OCI-M1 (cell line): Measurements from ENCODE around the gene DMRTC2.

Source experiments
- DNase-seq: peaks from one replicate; lab custom pipeline; 2025; lab: John Stamatoyannopoulos, UW

DMRTC2 gene

GRCh38 chr19:41845001-41845050 lies at the start of gene DMRTC2:
DMRTC2 (plus strand) TSS chr19:41845042; CDS start chr19:41847429, 2,387 bp downstream.
- DNase-seq, result no peak

- no peak for DNase-seq
Observed at GRCh38 chr19:41796362-41796761, 48.5 kb upstream of the DMRTC2 start, which contains the start of gene CEACAM3. CEACAM3 (plus strand) TSS chr19:41796587; CDS start chr19:41796678, 91 bp downstream.

GRCh38 chr19:41796901-41797300 lies 47.9 kb upstream of the DMRTC2 start:
- DNase-seq, result no peak

- no peak for DNase-seq
Observed at GRCh38 chr19:41799444-41800000, 45.3 kb upstream of the DMRTC2 start.

- DNase-seq, result no peak
Observed at GRCh38 chr19:41801031-41801430, 43.8 kb upstream of the DMRTC2 start.

- peak; percentile 73 for DNase-seq
Observed at GRCh38 chr19:41801792-41802211, 43.0 kb upstream of the DMRTC2 start.

GRCh38 chr19:41802770-41803169 lies 42.1 kb upstream of the DMRTC2 start:
- DNase-seq, result no peak

GRCh38 chr19:41804336-41804735 lies 40.5 kb upstream of the DMRTC2 start:
- DNase-seq, result no peak

- DNase-seq, result no peak
Observed at GRCh38 chr19:41807176-41807575, 37.7 kb upstream of the DMRTC2 start.

GRCh38 chr19:41808663-41809566 lies 35.9 kb upstream of the DMRTC2 start:
- peak; percentile 5 for DNase-seq

GRCh38 chr19:41810301-41810700 lies 34.5 kb upstream of the DMRTC2 start:
- DNase-seq, result no peak

GRCh38 chr19:41811036-41811435 lies 33.8 kb upstream of the DMRTC2 start:
- DNase-seq, result peak; percentile 34

GRCh38 chr19:41811981-41812380 lies 32.9 kb upstream of the DMRTC2 start:
- no peak for DNase-seq

- DNase-seq, result no peak
Observed at GRCh38 chr19:41813911-41814310, 30.9 kb upstream of the DMRTC2 start.

GRCh38 chr19:41815301-41815700 lies 29.5 kb upstream of the DMRTC2 start:
- no peak for DNase-seq

GRCh38 chr19:41816761-41817160 lies 28.1 kb upstream of the DMRTC2 start:
- DNase-seq, result no peak

GRCh38 chr19:41821003-41821735 lies 23.7 kb upstream of the DMRTC2 start:
- DNase-seq, result peak; percentile 79

- DNase-seq, result no peak
Observed at GRCh38 chr19:41837981-41838708, 6.7 kb upstream of the DMRTC2 start.

GRCh38 chr19:41839211-41839610 lies 5.6 kb upstream of the DMRTC2 start:
- no peak for DNase-seq

- DNase-seq, result peak; percentile 38
Observed at GRCh38 chr19:41843371-41843770, 1.5 kb upstream of the DMRTC2 start.

GRCh38 chr19:41844601-41845000 lies 241 bp upstream of the DMRTC2 start, which contains the start of gene LYPD4:
LYPD4 (minus strand) TSS chr19:41844683; CDS start chr19:41839285, 5,398 bp downstream.
- no peak for DNase-seq

GRCh38 chr19:41845051-41845590 lies 279 bp downstream of the DMRTC2 start:
- DNase-seq, result no peak
